Left colon (tissue), 2 donors: ENCODE results near the gene VIPR1. TPM values are rescaled to one million over a fixed set of nuclear protein-coding genes. Genes with fewer than 3 reads are reported as not detected.
A peak's percentile ranks its signal among the peaks of the same experiment; 100 is the strongest.

ENCODE experiments used
- ATAC-seq: fragments of 200-7000 bp; cut with Tn5 transposase; one replicate; pipeline ENCODE4 v1.9.1; 2020; ENCODE audit warnings: mild to moderate bottlenecking, moderate library complexity
- DNase-seq, 2 donors: peaks; one replicate each; pipeline ENCODE4 v3.0.0-alpha.2; 2020
- intact Hi-C, 2 donors: fragments of 100-400 bp; cut with DNase I in 1 of 2; cut with micrococcal nuclease in 1 of 2; formaldehyde crosslinking; loops; one replicate each; pipeline versions ENCODE4 v1.11.2 to v1.14.0; 2022; cut with DNase I, micrococcal nuclease
- total RNA-seq, 2 donors: library from RNA; stranded (reverse); fragmentation: NEBNext Ultra II Directional; extraction: Animal tissue kit (Norgen Biotek cat#: 25700); gene quantifications; one replicate each; pipeline ENCODE4 v1.2.1, GENCODE V29; 2021
- donor health status: DM: no; HTN: no; CAD: no.
- donor health status: DM: yes; HTN: yes; CAD: no.

Gene VIPR1
- total RNA-seq, 2 donors from 2014 or later: 128 to 137 TPM

GRCh38 chr3:42525736-42526345 is 23.4 kb downstream of the VIPR1 start:
- ATAC-seq (no peak), DNase-seq (no peak)
- intact Hi-C loops: no loop called here

GRCh38 chr3:42526616-42527367 is 24.3 kb downstream of the VIPR1 start:
- intact Hi-C loops: no loop called here
- ATAC-seq (no peak), DNase-seq (no peak)

- DNase-seq (no peak), ATAC-seq (no peak)
- intact Hi-C loops: no loop called here
Measured at GRCh38 chr3:42527368-42527917, 25.0 kb downstream of the VIPR1 start.

- ATAC-seq (no peak), DNase-seq (no peak)
- intact Hi-C loops: no loop called here
Measured at GRCh38 chr3:42529468-42529867, 27.0 kb downstream of the VIPR1 start.

GRCh38 chr3:42530073-42530472 is 27.6 kb downstream of the VIPR1 start:
- intact Hi-C loops: no loop called here
- DNase-seq (no peak), ATAC-seq (no peak)

GRCh38 chr3:42531470-42531869 is 29.0 kb downstream of the VIPR1 start:
- no peak for DNase-seq
- intact Hi-C loops: no loop called here
- ATAC-seq: no peak

- no peak for DNase-seq
- intact Hi-C loops: no loop called here
- ATAC-seq: no peak
Measured at GRCh38 chr3:42532229-42532628, 29.8 kb downstream of the VIPR1 start.

- no peak for ATAC-seq
- DNase-seq: no peak
- intact Hi-C loops: no loop called here
Measured at GRCh38 chr3:42533161-42533897, 30.9 kb downstream of the VIPR1 start.

- intact Hi-C loops: no loop called here
- ATAC-seq: peak; percentile 44
- peak in 1 of 2 donors; percentile 71 for DNase-seq
Measured at GRCh38 chr3:42535981-42536784, 33.7 kb downstream of the VIPR1 start.

- DNase-seq (no peak), ATAC-seq (no peak)
- intact Hi-C loops: no loop called here
Measured at GRCh38 chr3:42537350-42537749, 34.9 kb downstream of the VIPR1 start.

GRCh38 chr3:42539871-42540714 is 37.6 kb downstream of the VIPR1 start:
- ATAC-seq: peak; percentile 69
- intact Hi-C loops: loop anchor here in 1 of 2 donors (10.0 kb wide), 1 partner anchor 305 kb away; no protein-coding TSS in a partner anchor

GRCh38 chr3:42541079-42541478 is 38.6 kb downstream of the VIPR1 start:
- DNase-seq (no peak), ATAC-seq (no peak)
- intact Hi-C loops: loop anchor here in 1 of 2 donors (10.0 kb wide), 1 partner anchor 306 kb away; no protein-coding TSS in a partner anchor

More at GRCh38 chr3:42539871-42540714, 37.6 kb downstream of the VIPR1 start:
- DNase-seq: peak; percentile 81

- ATAC-seq: peak; percentile 77
- DNase-seq: peak; percentile 68 to 80
- intact Hi-C loops: loop anchor here in 1 of 2 donors (10.0 kb wide), 1 partner anchor 310 kb away; no protein-coding TSS in a partner anchor
Measured at GRCh38 chr3:42544492-42545283, 42.2 kb downstream of the VIPR1 start.

- intact Hi-C loops: loop anchor here in 1 of 2 donors (10.0 kb wide), 1 partner anchor 311 kb away; no protein-coding TSS in a partner anchor
- no peak for ATAC-seq
- no peak for DNase-seq
Measured at GRCh38 chr3:42545284-42545900, 42.9 kb downstream of the VIPR1 start.

- ATAC-seq (no peak), DNase-seq (no peak)
- intact Hi-C loops: loop anchor here in 1 of 2 donors (10.0 kb wide), 1 partner anchor 312 kb away; no protein-coding TSS in a partner anchor
Measured at GRCh38 chr3:42546691-42547213, 44.3 kb downstream of the VIPR1 start.

- DNase-seq (peak; percentile 53 to 80), ATAC-seq (peak; percentile 63)
- intact Hi-C loops: loop anchor here in 1 of 2 donors (10.0 kb wide), 1 partner anchor 313 kb away; no protein-coding TSS in a partner anchor
Measured at GRCh38 chr3:42547401-42547945, 45.0 kb downstream of the VIPR1 start.
